HG03442 (cell line): ENCODE data around the gene MTFMT.
"Not testable (repeated sequence)": the region's sequence is repeated elsewhere in the genome, so short reads cannot be mapped to it uniquely, and the experiment has no call there.

Experiments used
- ATAC-seq: cut with Tn5 transposase; IDR thresholded peaks from one replicate; pipeline ENCODE4 v1.9.1; 2021; ENCODE audit warnings: mild to moderate bottlenecking, moderate library complexity; ENCODE audit not compliant: unreplicated experiment

The MTFMT gene

DNA sequence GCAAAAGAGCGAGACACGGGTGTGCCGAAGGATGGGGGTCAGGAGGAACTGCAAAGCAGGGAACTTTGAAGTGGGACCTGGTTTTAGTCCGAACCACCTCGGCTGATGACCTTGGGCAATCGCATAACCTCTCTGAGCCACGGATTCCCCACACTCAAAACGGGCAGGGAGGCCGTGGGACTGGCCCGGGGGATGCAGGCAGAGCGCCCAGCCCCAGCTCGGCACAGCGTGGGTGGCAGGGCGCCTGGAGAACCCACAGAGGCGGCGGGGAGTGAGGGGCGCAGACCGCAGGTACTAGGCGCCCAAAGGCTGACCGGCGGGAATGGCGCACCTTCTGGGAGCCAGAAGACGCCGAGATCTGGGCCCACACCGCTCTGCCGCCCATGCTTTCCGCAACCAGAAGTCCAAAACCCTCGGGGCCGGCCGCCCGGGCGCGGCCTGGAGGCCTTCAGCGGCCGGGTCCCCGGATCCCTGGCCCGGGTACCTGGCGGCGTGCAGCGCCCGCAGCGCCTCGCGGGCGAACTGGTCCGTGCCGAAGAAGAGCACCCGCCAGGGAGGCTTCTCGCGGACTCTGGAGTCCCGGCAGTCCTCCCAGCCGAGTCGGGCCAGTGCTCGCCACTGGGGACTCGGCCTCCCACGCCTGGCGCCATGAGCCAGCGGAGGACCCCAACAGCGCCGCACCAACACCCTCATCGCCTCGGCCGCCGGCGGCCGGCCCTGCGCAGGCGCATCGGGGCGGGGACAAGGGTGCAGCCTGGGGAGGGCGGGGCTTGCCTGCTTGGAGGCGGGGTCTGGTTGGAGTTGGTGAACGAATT, at the start of gene MTFMT:
TSS of gene MTFMT (minus strand) at position 719 of the 815 bp plus-strand sequence. CDS start at position 693, 26 bp downstream.
- ATAC-seq, result peak; percentile 66

DNA sequence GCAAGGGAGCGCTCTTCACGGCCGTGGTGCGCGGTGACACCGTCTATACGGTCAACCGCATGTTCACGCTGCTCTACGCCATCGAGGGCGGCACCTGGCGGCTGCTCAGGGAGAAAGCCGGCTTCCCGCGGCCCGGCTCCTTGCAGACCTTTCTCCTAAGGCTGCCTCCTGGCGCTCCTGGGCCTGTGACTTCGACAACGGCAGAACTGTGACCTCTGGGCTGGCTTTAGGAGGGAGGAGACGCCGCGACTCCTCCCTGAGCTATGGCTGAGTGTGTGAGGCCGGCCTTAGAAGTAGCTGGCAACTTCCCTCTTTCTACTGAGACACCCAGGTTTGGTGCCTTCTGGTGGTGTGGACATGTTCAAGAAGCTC, 48.5 kb upstream of the MTFMT start:
- no peak for ATAC-seq

DNA sequence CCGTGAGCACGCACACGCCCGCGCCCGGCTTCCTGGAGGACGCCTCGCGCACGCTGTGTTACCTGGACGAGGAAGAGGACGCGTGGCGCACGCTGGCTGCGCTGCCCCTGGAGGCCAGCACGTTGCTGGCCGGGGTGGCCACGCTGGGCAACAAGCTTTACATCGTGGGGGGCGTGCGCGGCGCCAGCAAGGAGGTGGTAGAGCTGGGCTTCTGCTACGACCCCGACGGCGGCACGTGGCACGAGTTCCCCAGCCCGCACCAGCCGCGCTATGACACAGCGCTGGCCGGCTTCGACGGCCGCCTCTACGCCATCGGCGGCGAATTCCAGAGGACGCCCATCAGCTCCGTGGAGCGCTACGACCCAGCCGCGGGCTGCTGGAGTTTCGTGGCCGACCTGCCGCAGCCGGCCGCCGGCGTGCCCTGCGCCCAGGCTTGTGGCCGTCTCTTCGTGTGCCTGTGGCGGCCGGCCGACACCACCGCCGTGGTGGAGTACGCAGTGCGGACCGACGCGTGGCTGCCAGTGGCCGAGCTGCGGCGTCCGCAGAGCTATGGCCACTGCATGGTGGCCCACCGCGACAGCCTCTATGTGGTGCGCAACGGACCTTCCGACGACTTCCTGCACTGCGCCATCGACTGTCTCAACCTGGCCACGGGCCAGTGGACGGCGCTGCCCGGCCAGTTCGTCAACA, 48.0 kb upstream of the MTFMT start:
- ATAC-seq, result no peak

DNA sequence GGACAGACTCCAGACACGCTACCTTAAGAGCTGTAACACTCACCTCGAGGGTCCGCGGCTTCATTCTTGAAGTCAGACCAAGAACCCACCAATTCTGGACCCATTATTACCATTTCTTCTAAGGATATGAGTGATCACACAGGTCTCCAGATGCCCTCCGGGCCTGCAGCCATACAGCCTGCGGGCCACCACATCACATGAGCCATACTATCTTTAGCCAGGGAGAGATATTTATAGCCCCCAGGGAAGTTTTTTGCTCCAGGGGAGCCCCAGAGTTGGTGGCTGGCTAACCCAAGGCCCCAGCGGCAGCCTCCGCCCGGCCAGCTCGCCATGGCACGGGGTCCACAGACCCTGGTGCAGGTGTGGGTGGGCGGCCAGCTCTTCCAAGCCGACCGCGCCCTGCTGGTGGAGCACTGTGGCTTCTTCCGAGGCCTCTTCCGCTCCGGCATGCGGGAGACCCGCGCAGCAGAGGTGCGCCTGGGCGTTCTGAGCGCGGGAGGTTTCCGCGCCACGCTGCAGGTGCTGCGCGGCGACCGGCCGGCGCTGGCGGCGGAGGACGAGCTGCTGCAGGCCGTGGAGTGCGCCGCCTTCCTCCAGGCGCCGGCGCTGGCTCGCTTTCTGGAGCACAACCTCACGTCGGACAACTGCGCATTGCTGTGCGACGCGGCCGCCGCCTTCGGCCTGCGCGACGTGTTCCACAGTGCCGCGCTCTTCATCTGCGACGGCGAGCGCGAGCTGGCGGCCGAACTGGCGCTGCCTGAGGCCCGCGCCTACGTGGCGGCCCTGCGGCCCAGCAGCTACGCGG, 47.2 kb upstream of the MTFMT start, which contains the start of gene KBTBD13:
TSS of gene KBTBD13 (plus strand) at position 261 of the 805 bp plus-strand sequence. CDS start at position 331, 70 bp downstream.
- ATAC-seq, result no peak

DNA sequence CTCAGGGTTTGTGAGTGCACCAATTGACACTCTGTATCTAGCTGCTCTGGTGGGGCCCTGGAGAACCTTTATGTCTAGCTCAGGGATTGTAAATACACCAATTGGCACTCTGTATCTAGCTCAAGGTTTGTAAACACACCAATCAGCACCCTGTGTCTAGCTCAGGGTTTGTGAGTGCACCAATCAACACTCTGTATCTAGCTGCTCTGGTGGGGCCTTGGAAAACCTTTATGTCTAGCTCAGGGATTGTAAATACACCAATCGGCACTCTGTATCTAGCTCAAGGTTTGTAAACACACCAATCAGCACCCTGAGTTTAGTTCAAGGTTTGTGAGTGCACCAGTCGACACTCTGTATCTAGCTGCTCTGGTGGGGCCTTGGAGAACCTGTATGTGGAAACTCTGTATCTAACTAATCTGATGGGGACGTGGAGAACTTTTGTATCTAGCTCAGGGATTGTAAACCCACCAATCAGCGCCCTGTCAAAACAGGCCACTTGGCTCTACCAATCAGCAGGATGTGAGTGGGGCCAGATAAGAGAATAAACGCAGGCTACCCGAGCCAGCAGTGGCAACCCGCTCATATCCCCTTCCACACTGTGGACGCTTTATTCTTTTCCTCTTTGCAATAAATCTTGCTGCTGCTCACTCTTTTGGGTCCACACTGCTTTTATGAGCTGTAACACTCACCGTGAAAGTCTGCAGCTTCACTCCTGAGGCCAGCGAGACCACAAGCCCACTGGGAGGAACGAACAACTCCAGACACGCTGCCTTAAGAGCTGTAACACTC, 46.4 kb upstream of the MTFMT start:
- ATAC-seq, result not testable (repeated sequence)

DNA sequence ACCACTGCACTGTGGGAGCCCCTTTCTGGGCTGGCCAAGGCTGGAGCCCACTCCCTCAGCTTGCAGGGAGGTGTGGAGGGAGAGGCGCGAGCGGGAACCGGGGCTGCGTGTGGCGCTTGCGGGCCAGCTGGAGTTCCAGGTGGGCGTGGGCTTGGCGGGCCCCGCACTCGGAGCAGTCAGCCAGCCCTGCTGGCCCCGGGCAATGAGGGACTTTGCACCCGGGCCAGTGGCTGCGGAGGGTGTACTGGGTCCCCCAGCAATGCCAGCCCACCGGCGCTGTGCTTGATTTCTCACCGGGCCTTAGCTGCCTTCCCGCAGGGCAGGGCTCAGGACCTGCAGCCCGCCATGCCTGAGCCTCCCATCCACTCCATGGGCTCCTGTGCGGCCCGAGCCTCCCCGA, 45.5 kb upstream of the MTFMT start:
- ATAC-seq, result not testable (repeated sequence)

DNA sequence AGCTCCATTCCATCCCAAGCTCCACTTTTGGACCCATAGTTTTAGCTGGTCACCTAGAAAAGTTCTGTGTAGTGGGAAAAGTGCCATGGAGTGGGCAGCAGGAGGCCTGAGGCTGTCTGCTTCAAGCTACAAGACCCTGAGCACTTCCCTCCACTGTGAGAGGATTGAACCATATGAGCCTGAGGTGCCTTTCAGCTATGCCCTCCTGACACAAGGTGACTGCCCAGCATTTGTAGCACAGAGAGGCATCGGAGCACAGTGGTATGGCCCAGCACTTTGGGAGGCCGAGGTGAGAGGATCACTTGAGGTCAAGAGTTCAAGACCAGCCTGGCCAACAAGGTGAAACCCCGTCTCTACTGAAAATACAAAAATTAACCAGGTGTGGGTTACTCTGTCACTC, 43.2 kb upstream of the MTFMT start:
- no peak for ATAC-seq

DNA sequence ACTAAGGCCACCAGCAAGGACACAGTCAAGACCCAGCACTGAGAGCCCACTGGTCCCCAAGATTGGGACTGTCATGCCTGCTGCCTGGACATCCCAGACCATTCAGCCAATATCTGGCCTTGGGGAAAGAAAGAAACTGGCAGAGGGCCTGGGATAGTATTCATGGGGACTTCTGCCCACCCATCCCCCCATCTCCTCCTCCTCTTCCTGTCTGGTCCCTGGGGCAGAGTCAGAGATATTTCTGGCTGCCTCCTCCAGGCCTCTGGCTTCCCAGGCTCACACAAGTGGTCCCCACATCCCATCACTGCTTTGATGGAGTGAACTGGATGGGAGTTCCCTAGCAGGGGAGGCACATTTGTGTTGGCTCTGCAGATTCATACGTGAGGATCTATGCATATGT, 42.6 kb upstream of the MTFMT start:
- no peak for ATAC-seq

DNA sequence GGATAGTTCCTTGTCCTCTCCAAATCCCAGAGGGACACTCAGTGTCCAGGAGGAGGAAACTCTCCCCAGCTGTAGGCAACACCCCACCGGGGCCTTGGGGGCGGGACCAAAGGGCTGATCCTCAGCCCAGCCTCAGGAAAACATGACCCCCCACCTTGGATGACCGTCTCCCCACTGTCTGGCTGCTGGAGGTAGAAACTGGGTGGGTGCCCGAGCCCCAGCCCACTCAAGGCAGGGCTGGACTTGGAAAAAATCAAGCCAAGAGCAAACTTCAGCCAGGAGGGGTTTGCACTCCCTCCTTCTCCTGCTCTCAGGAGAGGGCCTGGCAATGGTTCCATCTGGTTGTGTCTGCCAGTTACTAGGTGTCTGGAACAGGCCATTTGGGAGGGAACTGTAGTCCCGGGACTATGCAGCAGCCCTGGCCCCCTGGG, 42.0 kb upstream of the MTFMT start:
- no peak for ATAC-seq

DNA sequence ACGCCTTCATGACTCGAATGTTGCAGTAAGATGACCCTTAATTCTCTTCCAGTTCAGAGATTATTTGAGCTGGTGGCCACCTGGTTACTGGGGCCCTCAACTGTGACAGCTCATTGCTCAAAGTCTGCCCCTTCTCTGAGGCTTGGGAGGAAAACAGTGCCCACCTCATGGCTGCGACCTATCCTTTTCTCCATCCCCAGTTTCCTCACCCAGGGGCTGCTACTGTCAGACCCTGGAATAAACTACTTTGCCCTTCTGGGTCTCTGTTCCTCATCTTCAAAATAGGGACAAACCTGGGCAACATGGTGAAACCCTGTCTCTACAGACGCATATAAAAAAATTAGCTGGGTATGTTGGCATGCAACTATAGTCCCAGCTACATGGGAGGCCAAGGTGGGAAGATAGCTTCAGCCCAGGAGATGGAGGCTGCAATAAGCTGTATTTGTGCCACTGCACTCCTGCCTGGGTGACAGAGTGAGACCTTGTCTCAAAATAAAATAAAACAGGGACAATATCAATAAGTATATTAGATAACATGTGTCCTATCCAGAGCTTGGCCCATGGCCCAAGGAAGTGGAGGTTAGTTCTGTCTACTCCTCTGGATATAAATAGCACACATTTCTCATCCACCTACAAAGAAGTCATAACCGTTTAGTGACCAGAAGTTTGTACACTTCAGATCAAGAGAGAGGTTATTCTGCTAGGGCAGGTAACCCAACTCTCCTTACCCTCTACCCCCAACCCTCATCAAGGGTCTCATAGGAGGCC, 40.5 kb upstream of the MTFMT start:
- no peak for ATAC-seq

DNA sequence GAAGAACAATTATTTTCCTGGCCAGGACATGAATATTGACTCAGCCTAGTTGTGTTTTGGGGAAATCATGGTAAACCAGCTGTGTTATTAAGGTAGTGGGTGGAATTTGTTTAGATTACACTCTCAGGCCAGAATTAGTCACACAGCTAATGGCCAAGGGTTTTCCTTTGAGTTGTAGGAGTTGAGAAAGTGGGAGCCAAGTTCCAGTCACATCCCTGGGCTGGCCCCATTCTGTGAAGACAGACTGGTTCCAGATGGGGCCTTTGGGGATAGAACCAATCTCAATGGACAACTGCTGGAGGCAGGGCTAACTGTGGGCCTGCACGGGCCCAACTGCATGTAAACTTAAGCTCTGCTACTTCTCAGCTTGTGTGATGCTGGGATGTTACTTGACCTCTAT, 39.7 kb upstream of the MTFMT start:
- no peak for ATAC-seq

DNA sequence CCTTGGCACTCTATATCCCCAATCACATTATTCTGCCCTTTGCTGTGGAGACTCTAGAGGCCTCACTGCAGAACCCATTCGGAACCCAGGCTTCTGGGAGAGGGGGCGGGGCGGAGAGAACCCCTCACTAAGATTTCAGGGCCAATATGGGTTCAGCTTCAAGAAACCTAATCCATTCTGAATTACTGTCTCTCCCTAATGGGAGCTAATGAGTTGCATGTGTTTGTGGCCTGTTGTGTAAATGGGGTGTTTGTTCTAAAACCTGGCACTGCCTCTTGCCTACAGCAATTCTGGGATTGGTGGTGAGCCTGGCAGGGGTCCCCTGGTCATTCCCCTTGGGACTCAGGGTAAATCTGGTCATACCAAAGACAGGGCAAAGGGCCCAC, 39.0 kb upstream of the MTFMT start:
- no peak for ATAC-seq

DNA sequence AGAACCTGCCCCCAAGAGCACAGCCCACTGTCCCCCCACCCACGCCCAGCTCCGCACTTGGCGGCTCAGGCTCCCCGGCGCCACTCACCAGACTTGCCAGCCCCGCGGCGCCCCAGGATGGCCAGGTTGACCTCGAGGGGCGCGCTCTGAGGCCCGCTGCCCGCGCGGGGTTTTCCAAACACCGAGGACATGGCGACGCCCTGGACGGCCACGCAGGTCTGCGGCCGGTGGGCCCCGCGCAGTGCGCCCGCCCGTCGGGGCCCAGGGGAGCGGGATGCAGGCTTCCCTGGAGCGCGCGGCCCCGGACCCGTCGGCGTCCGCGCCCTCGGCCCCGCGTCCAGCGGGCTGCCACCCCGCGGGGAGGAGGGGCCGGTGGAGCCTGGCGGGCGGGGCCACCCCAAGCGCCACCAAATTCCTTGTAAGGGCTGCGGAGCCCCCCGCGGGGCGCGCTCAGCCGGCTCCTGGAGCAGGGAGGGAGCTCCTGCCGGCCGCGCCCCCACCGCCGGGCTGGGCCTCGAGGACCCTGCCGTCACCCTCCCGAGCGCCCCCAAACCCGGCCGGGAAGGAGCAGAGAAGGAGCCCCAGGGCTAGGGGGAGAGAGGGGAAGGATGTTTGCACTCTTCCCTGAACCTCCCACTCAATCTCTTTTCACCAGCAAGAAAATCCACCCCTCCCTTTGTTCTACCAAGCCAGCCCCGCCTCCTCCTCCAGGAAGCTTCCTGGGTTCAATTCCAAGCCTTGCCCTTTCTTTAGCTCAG, 38.4 kb upstream of the MTFMT start, which contains the start of gene RASL12:
TSS of gene RASL12 (minus strand) at position 347 of the 758 bp plus-strand sequence. CDS start at position 191, 156 bp downstream.
- ATAC-seq, result no peak

DNA sequence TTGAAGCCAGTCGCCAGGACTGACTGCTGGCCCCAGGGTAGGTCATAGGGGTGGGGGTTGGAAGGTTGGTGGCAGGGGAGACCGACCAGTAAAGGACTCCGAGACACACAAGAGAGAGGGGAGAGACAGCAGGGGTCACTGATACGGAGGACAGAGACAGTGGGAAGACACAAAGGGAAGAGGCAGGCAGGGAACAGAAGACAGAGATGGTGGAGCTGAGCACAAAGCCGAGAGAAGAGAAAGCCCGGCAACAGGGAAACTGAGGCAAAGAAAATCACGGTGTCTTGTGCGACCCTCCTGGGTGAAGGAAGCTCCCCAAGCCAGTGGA, 37.8 kb upstream of the MTFMT start:
- no peak for ATAC-seq

DNA sequence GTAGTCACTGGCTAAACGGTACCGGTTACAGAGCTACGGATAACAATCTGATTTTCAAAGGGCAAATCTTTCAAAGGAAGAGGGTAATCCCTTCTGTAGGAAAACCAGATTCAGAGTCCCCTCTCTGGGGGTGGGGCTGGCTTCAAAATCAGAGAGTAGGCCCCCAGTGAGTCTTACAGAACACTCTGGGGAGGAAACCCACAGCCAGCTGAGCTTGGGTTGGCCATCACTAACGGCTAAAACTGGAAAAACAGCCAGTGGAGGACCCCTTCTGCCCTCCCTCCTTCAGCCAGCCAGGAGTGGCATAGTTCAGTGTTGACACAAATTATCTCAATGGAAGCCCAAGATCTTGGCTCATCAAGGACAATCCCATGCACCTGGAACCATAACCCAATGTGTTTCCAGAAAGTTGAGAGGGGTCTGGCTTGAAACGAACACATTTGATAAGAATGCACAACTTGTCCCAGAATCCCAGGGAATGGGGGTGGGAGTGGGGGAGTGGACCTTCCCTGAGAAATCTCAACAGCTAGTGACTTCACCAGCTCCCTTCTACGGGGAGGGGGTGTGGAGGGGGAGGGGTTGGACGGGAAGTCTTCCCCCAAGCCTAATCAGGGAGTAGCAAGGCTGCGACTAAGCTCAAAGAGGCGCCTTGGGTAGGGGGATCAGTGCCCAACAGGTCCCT, 37.3 kb upstream of the MTFMT start:
- ATAC-seq, result no peak

DNA sequence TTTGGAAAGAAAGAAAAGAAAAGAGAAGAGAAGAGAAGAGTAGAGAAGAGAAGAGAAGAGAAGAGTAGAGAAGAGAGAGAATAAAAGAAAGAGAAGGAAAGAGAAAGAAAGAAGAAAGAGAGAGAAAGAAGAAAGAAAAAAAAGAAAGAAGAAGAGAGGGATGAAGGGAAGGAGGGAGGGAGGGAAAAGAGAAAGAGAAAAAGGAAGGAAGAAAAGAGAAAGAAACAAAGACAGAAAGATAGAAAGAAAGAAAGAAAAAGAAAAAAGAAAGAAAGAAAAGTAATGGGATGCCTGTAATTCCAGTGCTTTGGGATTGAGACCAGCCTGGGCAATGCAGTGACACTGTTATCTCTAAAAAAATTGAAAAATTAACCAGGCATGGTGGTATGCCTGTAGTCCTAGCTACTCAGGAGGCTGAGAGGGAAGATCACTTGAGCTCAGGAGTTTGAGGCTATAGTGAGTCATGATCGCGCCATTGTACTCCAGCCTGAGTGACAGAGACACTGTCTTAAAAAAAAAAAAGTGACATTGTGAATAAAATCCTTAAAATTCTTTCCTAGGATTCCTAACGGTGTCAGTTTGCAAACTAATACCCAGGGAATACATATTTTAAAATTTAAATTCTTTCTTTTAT, 36.7 kb upstream of the MTFMT start:
- no peak for ATAC-seq

DNA sequence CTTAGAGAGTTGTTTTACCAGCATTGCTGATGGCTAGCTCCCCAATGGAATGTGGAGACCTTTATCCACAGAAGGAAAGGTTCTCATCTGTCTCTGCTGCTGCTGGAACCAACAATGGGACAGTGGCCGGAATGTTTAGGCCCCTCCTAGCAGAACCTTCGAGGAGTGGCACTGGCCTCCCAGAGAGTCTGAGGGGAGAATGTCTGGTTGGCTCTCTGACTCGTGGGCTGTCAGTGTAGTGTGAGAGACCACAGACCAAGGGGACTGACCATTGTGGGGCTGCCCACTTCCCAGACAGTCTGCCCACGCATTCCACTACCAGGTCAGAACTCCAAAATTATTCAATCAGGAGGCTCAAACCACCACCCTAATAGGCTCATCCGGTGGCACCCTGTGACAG, 33.3 kb upstream of the MTFMT start:
- ATAC-seq, result no peak

DNA sequence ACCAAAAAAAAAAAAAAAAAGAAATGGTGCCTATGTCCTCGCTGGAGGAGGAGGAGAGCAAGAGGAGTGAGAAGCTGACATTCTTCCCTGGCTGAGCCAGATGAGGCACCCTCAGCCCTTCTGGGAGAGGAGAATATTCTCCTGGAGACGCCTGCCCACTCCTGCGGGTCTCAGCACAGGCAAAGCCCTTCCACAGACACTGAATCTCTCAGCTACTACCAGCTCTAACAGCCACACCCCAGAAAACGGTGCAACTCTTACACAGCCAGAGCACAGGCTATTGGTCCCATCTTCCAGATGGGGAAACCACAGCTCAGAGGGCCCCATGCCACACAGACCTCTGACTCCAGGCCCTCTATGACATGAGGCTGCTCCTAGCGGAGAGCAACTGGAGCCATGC, 32.6 kb upstream of the MTFMT start:
- ATAC-seq, result no peak
